Tibial nerve (tissue), 4 donors: ENCODE measurements around the gene ARTN.

Source experiments
- CTCF ChIP-seq, 5 experiments: fragments of 200-600 bp in 3 of 5; fragments of 450-650 bp in 2 of 5; sonication (generic) in 3 of 5; IDR thresholded peaks; one replicate each; pipeline ENCODE4 v1.5.1; 2016 to 2019; ENCODE audit warnings: antibody characterized with exemption in 5 of 5, mild to moderate bottlenecking in 3 of 5, moderate library complexity in 2 of 5
- EP300 ChIP-seq, 2 donors: sonication (generic); formaldehyde crosslinking; IDR thresholded peaks; one replicate each; pipeline ENCODE4 v1.6.1; 2017; ENCODE audit warnings: antibody characterized with exemption in 2 of 2, mild to moderate bottlenecking in 1 of 2

GRCh38 chr1:43946236-43947060 lies 12.8 kb downstream of the ARTN start, which contains the start of gene IPO13:
- TF ChIP-seq CTCF (IDR thresholded peaks at IDR 0.05) (peak; percentile 64 to 92 (median 87)), EP300 (IDR thresholded peaks at IDR 0.05) (peak; percentile 54 to 91)
